MCF 10A (cell line): Measurements from ENCODE around the gene TMEM164. TPM values are rescaled to one million over a fixed set of nuclear protein-coding genes. Genes with fewer than 3 reads are reported as not detected.

Source experiments
- BruUV-seq: library from RNA; stranded (reverse); fragments of 400-500 nt; replicated peaks from 2 replicates; lab custom pipeline; 2021; lab: Mats Ljungman, UMichigan
- CTCF ChIA-PET: fragments of 300-600 bp; sonication (Branson Sonifier 250); formaldehyde crosslinking; extraction: SDS; loops from one replicate; lab custom pipeline; 2021; ENCODE audit warnings: antibody characterized with exemption, inconsistent platforms; lab: Yijun Ruan, JAX
- POLR2A ChIA-PET: fragments of 300-600, 350-650 bp; sonication (Branson Sonifier 250); formaldehyde crosslinking; extraction: SDS; loops from one replicate; lab custom pipeline; 2020; ENCODE audit warnings: antibody characterized with exemption, inconsistent platforms; lab: Yijun Ruan, JAX
- DNase-seq: peaks from one replicate; pipeline ENCODE4 v3.0.0-alpha.2; 2018; ENCODE audit not compliant: unreplicated experiment
- H3K27ac Mint-ChIP-seq: one replicate; pipeline ENCODE4 v1.8.0; 2022; ENCODE audit warnings: mild to moderate bottlenecking, low read depth, mixed read lengths; ENCODE audit not compliant: unreplicated experiment
- H3K27me3 Mint-ChIP-seq: one replicate; pipeline ENCODE4 v1.8.0; 2022; ENCODE audit warnings: mixed read lengths; ENCODE audit not compliant: insufficient read depth, unreplicated experiment
- H3K36me3 Mint-ChIP-seq: one replicate; pipeline ENCODE4 v1.8.0; 2022; ENCODE audit warnings: mild to moderate bottlenecking, moderate library complexity, mixed read lengths; ENCODE audit not compliant: insufficient read depth, unreplicated experiment
- H3K4me1 Mint-ChIP-seq: one replicate; pipeline ENCODE4 v1.8.0; 2022; ENCODE audit warnings: mixed read lengths; ENCODE audit not compliant: insufficient read depth, unreplicated experiment
- H3K4me3 Mint-ChIP-seq: one replicate; pipeline ENCODE4 v1.8.0; 2022; ENCODE audit warnings: mild to moderate bottlenecking, moderate library complexity, mixed read lengths; ENCODE audit not compliant: unreplicated experiment
- H3K9me3 Mint-ChIP-seq: one replicate; pipeline ENCODE4 v1.8.0; 2022; ENCODE audit warnings: mixed read lengths; ENCODE audit not compliant: unreplicated experiment
- intact Hi-C: fragments of 100-400 bp; cut with micrococcal nuclease; formaldehyde crosslinking; loops from 2 replicates; pipeline ENCODE4 v1.14.1; 2022
- total RNA-seq: library from RNA; stranded (reverse); gene quantifications from 2 replicates; pipeline ENCODE4 v1.2.3, GENCODE V29; 2022
- TF ChIP-seq, protein P1 (sequence below): fragments of 200-600 bp; IDR thresholded peaks from one replicate; pipeline ENCODE4 v1.8.0; 2022; ENCODE audit warnings: antibody characterized with exemption, mild to moderate bottlenecking; ENCODE audit not compliant: unreplicated experiment

Gene TMEM164
- total RNA-seq, 1 experiment from 2014 or later, result 39.2 TPM

DNA sequence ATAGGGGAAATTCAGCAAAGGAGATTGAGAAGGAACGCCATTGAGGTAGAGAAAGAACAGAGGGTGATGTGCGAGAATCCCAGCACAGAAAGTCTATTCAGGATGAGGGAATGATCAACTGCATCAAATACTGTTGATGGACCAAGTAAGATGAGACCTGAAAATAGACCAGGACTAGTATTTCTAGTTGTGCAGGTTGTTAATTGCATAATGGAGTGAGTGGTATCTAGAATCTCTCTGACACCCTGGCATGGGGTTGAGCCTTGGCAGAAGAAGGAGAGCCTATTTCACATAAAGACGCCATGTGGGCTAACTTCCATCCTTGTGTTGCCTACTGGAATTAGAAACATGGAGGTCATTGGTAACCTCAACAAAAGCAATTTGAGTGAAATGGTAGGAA is 135.6 kb downstream of the TMEM164 start:
- Mint-ChIP-seq H3K27me3 (peaks cover 22% of the 10 kb centered on the region), H3K9me3 (peaks cover 11% of the 10 kb centered on the region), H3K4me1 (peaks cover 11% of the 10 kb centered on the region), H3K36me3 (peaks cover 8% of the 10 kb centered on the region), H3K4me3 (no peak overlapping the region), H3K27ac (no peak overlapping the region)
- TF ChIP-seq, protein P1, sequence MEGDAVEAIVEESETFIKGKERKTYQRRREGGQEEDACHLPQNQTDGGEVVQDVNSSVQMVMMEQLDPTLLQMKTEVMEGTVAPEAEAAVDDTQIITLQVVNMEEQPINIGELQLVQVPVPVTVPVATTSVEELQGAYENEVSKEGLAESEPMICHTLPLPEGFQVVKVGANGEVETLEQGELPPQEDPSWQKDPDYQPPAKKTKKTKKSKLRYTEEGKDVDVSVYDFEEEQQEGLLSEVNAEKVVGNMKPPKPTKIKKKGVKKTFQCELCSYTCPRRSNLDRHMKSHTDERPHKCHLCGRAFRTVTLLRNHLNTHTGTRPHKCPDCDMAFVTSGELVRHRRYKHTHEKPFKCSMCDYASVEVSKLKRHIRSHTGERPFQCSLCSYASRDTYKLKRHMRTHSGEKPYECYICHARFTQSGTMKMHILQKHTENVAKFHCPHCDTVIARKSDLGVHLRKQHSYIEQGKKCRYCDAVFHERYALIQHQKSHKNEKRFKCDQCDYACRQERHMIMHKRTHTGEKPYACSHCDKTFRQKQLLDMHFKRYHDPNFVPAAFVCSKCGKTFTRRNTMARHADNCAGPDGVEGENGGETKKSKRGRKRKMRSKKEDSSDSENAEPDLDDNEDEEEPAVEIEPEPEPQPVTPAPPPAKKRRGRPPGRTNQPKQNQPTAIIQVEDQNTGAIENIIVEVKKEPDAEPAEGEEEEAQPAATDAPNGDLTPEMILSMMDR, result no peak
- POLR2A ChIA-PET, result no interaction called here
- intact Hi-C loops, result no loop called here
- CTCF ChIA-PET, result interaction anchor here (2.5 kb wide), 1 partner anchor 17 kb away, joined by 7 read pairs; no protein-coding TSS in a partner anchor
- BruUV-seq, result no TSS peak
- no peak for DNase-seq

DNA sequence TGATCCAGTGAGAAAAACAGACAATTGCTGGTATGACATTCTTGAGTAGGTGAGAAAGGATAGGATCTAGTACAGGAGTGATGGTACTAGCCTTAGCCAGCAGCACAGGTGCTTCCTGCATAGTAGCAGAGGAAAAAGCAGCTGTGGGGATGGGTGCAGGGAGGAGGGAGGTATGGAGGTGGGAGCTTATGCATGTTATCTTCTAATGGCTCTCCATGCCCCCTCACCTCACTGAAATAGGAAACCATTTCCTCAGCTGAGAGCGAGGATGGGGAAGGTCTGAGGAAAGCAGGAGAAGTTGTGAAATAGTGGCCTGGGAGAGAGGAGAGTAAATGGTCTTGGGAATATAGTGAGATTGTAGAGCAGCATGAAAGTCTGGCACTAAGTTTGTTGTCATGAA is 136.3 kb downstream of the TMEM164 start:
- DNase-seq, result no peak
- no TSS peak for BruUV-seq
- peaks cover 11% of the 10 kb centered on the region for H3K4me1 Mint-ChIP-seq
- no peak overlapping the region for H3K4me3 Mint-ChIP-seq
- ChIA-PET CTCF (interaction anchor here (2.5 kb wide), 1 partner anchor 17 kb away, joined by 7 read pairs; no protein-coding TSS in a partner anchor), POLR2A (no interaction called here)
- no peak overlapping the region for H3K27ac Mint-ChIP-seq
- TF ChIP-seq, protein P1, result no peak
- peaks cover 6% of the 10 kb centered on the region for H3K36me3 Mint-ChIP-seq
- H3K27me3 Mint-ChIP-seq, result peaks cover 16% of the 10 kb centered on the region
- intact Hi-C loops, result no loop called here
- H3K9me3 Mint-ChIP-seq, result peaks cover 11% of the 10 kb centered on the region

DNA sequence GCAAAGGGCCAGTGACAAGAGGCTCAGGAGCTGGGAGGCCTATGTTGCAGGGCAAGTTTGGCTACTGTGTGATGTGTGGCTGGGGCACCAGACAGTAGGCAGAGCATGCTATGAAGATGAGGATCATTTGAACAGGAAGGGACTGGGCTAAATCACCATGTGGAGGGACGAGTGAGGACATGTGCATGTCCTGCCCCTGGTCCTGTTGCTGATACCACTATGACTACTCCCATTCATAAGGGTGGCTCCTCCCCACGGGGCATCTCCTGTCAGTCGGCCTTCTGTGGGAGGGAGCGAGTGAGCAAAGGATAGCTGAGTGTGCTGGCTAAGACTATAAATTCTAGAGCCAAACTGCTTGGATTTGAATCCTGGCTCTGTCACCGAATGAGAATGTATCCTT is 139.2 kb downstream of the TMEM164 start:
- intact Hi-C loops, result loop anchor here (2.0 kb wide), 1 partner anchor 115 kb away; no protein-coding TSS in a partner anchor

More for the DNA sequence above, 139.2 kb downstream of the TMEM164 start:
- no TSS peak for BruUV-seq
- ChIA-PET CTCF (interaction anchor here (0.6 to 1.9 kb wide), 3 partner anchors 231 to 262 kb away, joined by 3 to 10 read pairs (median 4); no protein-coding TSS in a partner anchor), POLR2A (interaction anchor here (0.8 to 1.6 kb wide), 3 partner anchors 10 to 237 kb away, joined by 3 to 5 read pairs (median 4); partner anchors contain the start of gene TMEM164)
- peaks cover 15% of the 10 kb centered on the region for H3K36me3 Mint-ChIP-seq
- no peak overlapping the region for H3K4me3 Mint-ChIP-seq
- peak; percentile 49 for DNase-seq
- TF ChIP-seq, protein P1, result no peak
- no peak overlapping the region for H3K27ac Mint-ChIP-seq
- peaks cover 11% of the 10 kb centered on the region for H3K9me3 Mint-ChIP-seq
- H3K4me1 Mint-ChIP-seq, result peaks cover 11% of the 10 kb centered on the region
- peaks cover 17% of the 10 kb centered on the region for H3K27me3 Mint-ChIP-seq
